ENCODE data around the gene ANP32B.
"Not testable (repeated sequence)": the region's sequence is repeated elsewhere in the genome, so short reads cannot be mapped to it uniquely, and the experiment has no call there.

Gene ANP32B

GRCh38 chr9:97983589-97984187 lies 547 bp downstream of the ANP32B start:
- peak overlapping the region; percentile 73 for H3K4me3 ChIP-seq (ENCODE audit: low read length)
- H3K27me3 ChIP-seq (ENCODE audit: insufficient read depth, low read length) = peaks cover 93% of the 10 kb centered on the region
- peaks cover 4% of the 10 kb centered on the region for H3K4me1 ChIP-seq (ENCODE audit: insufficient read depth, low read length)
- peak overlapping the region; percentile 79; the same call in 1 of the 2 replicates for H3K9ac ChIP-seq (ENCODE audit: low read depth, low read length)
- H3K9me3 ChIP-seq (ENCODE audit: insufficient read depth, low read depth, low read length) = peaks cover 5% of the 10 kb centered on the region; the same call in 1 of the 2 replicates
- H3K36me3 ChIP-seq (ENCODE audit: insufficient read depth, low read depth, low read length) = no peaks in the 10 kb centered on the region
- H3K27ac ChIP-seq (ENCODE audit: low read length) = no peak overlapping the region

- H3K27me3 ChIP-seq (ENCODE audit: insufficient read depth, low read length) = peaks cover 93% of the 10 kb centered on the region
- H3K27ac ChIP-seq (ENCODE audit: low read length) = no peak overlapping the region
- no peaks in the 10 kb centered on the region for H3K36me3 ChIP-seq (ENCODE audit: insufficient read depth, low read depth, low read length)
Observed at GRCh38 chr9:97984188-97985057, 1.3 kb downstream of the ANP32B start.

GRCh38 chr9:97985058-97985861 lies 2.1 kb downstream of the ANP32B start:
- H3K27ac ChIP-seq (ENCODE audit: low read length) = no peak overlapping the region
- H3K9me3 ChIP-seq (ENCODE audit: insufficient read depth, low read depth, low read length) = peaks cover 5% of the 10 kb centered on the region; the same call in 1 of the 2 replicates
- no peaks in the 10 kb centered on the region for H3K36me3 ChIP-seq (ENCODE audit: insufficient read depth, low read depth, low read length)
- H3K4me3 ChIP-seq (ENCODE audit: low read length) = peak overlapping the region; percentile 73
- peaks cover 92% of the 10 kb centered on the region for H3K27me3 ChIP-seq (ENCODE audit: insufficient read depth, low read length)
- H3K9ac ChIP-seq (ENCODE audit: low read depth, low read length) = 0 out of 2 replicates have a peak overlapping the region, but pooled peaks have one; percentile 79
- H3K4me1 ChIP-seq (ENCODE audit: insufficient read depth, low read length) = peaks cover 4% of the 10 kb centered on the region

More at GRCh38 chr9:97984188-97985057, 1.3 kb downstream of the ANP32B start:
- Histone ChIP-seq H3K9ac (ENCODE audit: low read depth, low read length) (peak overlapping the region; percentile 79), H3K4me3 (ENCODE audit: low read length) (peak overlapping the region; percentile 73), H3K9me3 (ENCODE audit: insufficient read depth, low read depth, low read length) (peaks cover 5% of the 10 kb centered on the region; the same call in 1 of the 2 replicates), H3K4me1 (ENCODE audit: insufficient read depth, low read length) (peaks cover 4% of the 10 kb centered on the region)

- H3K4me3 ChIP-seq (ENCODE audit: low read length) = no peak overlapping the region
- H3K36me3 ChIP-seq (ENCODE audit: insufficient read depth, low read depth, low read length) = no peaks in the 10 kb centered on the region
- H3K27ac ChIP-seq (ENCODE audit: low read length) = no peak overlapping the region
- H3K27me3 ChIP-seq (ENCODE audit: insufficient read depth, low read length) = peaks cover 70% of the 10 kb centered on the region
- no peaks in the 10 kb centered on the region; the same call in 1 of the 2 replicates for H3K4me1 ChIP-seq (ENCODE audit: insufficient read depth, low read length)
- peaks cover 5% of the 10 kb centered on the region; the same call in 1 of the 2 replicates for H3K9me3 ChIP-seq (ENCODE audit: insufficient read depth, low read depth, low read length)
- no peak overlapping the region for H3K9ac ChIP-seq (ENCODE audit: low read depth, low read length)
Observed at GRCh38 chr9:97987487-97987886, 4.3 kb downstream of the ANP32B start.

GRCh38 chr9:97990259-97990658 lies 7.1 kb downstream of the ANP32B start:
- Histone ChIP-seq H3K27ac (ENCODE audit: low read length) (no peak overlapping the region), H3K27me3 (ENCODE audit: insufficient read depth, low read length) (peaks cover 48% of the 10 kb centered on the region), H3K9ac (ENCODE audit: low read depth, low read length) (no peak overlapping the region), H3K36me3 (ENCODE audit: insufficient read depth, low read depth, low read length) (peaks cover 7% of the 10 kb centered on the region; the same call in 1 of the 2 replicates), H3K4me1 (ENCODE audit: insufficient read depth, low read length) (no peaks in the 10 kb centered on the region; the same call in 1 of the 2 replicates), H3K9me3 (ENCODE audit: insufficient read depth, low read depth, low read length) (peaks cover 5% of the 10 kb centered on the region; the same call in 1 of the 2 replicates), H3K4me3 (ENCODE audit: low read length) (no peak overlapping the region)

- Histone ChIP-seq H3K27me3 (ENCODE audit: insufficient read depth, low read length) (peaks cover 32% of the 10 kb centered on the region; the same call in 1 of the 2 replicates), H3K9ac (ENCODE audit: low read depth, low read length) (no peak overlapping the region), H3K4me3 (ENCODE audit: low read length) (no peak overlapping the region), H3K9me3 (ENCODE audit: insufficient read depth, low read depth, low read length) (no peaks in the 10 kb centered on the region), H3K4me1 (ENCODE audit: insufficient read depth, low read length) (no peaks in the 10 kb centered on the region), H3K36me3 (ENCODE audit: insufficient read depth, low read depth, low read length) (peaks cover 18% of the 10 kb centered on the region), H3K27ac (ENCODE audit: low read length) (no peak overlapping the region)
Observed at GRCh38 chr9:97991818-97992217, 8.7 kb downstream of the ANP32B start.

GRCh38 chr9:97992219-97992618 lies 9.1 kb downstream of the ANP32B start:
- H3K27me3 ChIP-seq (ENCODE audit: insufficient read depth, low read length) = peaks cover 28% of the 10 kb centered on the region; the same call in 1 of the 2 replicates
- no peak overlapping the region for H3K27ac ChIP-seq (ENCODE audit: low read length)
- no peaks in the 10 kb centered on the region for H3K4me1 ChIP-seq (ENCODE audit: insufficient read depth, low read length)
- H3K36me3 ChIP-seq (ENCODE audit: insufficient read depth, low read depth, low read length) = peaks cover 20% of the 10 kb centered on the region
- H3K9ac ChIP-seq (ENCODE audit: low read depth, low read length) = no peak overlapping the region
- H3K9me3 ChIP-seq (ENCODE audit: insufficient read depth, low read depth, low read length) = no peaks in the 10 kb centered on the region
- no peak overlapping the region for H3K4me3 ChIP-seq (ENCODE audit: low read length)

- H3K27me3 ChIP-seq (ENCODE audit: insufficient read depth, low read length) = peaks cover 21% of the 10 kb centered on the region; the same call in 1 of the 2 replicates
- H3K4me3 ChIP-seq (ENCODE audit: low read length) = no peak overlapping the region
- no peak overlapping the region for H3K27ac ChIP-seq (ENCODE audit: low read length)
- H3K4me1 ChIP-seq (ENCODE audit: insufficient read depth, low read length) = no peaks in the 10 kb centered on the region
- H3K9ac ChIP-seq (ENCODE audit: low read depth, low read length) = no peak overlapping the region
- no peaks in the 10 kb centered on the region for H3K9me3 ChIP-seq (ENCODE audit: insufficient read depth, low read depth, low read length)
- peaks cover 28% of the 10 kb centered on the region for H3K36me3 ChIP-seq (ENCODE audit: insufficient read depth, low read depth, low read length)
Observed at GRCh38 chr9:97993000-97993399, 9.9 kb downstream of the ANP32B start.

- H3K4me1 ChIP-seq (ENCODE audit: insufficient read depth, low read length) = no peaks in the 10 kb centered on the region
- H3K9me3 ChIP-seq (ENCODE audit: insufficient read depth, low read depth, low read length) = no peaks in the 10 kb centered on the region
- H3K9ac ChIP-seq (ENCODE audit: low read depth, low read length) = no peak overlapping the region
- no peak overlapping the region for H3K27ac ChIP-seq (ENCODE audit: low read length)
- H3K36me3 ChIP-seq (ENCODE audit: insufficient read depth, low read depth, low read length) = peaks cover 41% of the 10 kb centered on the region
- no peak overlapping the region for H3K4me3 ChIP-seq (ENCODE audit: low read length)
- H3K27me3 ChIP-seq (ENCODE audit: insufficient read depth, low read length) = peaks cover 4% of the 10 kb centered on the region; the same call in 1 of the 2 replicates
Observed at GRCh38 chr9:97994703-97995102, 11.6 kb downstream of the ANP32B start.

GRCh38 chr9:97996676-97997075 lies 13.5 kb downstream of the ANP32B start:
- not testable (repeated sequence) for H3K4me3 ChIP-seq (ENCODE audit: low read length); H3K9me3 ChIP-seq (ENCODE audit: insufficient read depth, low read depth, low read length); H3K27me3 ChIP-seq (ENCODE audit: insufficient read depth, low read length); H3K4me1 ChIP-seq (ENCODE audit: insufficient read depth, low read length); H3K9ac ChIP-seq (ENCODE audit: low read depth, low read length); H3K27ac ChIP-seq (ENCODE audit: low read length)
- peaks cover 51% of the 10 kb centered on the region for H3K36me3 ChIP-seq (ENCODE audit: insufficient read depth, low read depth, low read length)

All from iPS-20b (cell line).